ENCODE measurements around the gene SLC66A1. TPM values are rescaled to one million over a fixed set of nuclear protein-coding genes. Genes with fewer than 3 reads are reported as not detected.

Gene SLC66A1
- total and polyA plus RNA-seq, 9 of the 15 experiments (the other 6 are each of a cell fraction or from before 2014, with no cell fraction given) = 1.2 to 40.8 (median 18.6) TPM

GRCh38 chr1:19311931-19312781 lies at the start of gene SLC66A1, which contains the start of gene AKR7A2 (continued):
- TF ChIP-seq CREB5 (CRISPR knock-in tag; IDR thresholded peaks at IDR 0.05) = no peak
- TF ChIP-seq NCOA4 (IDR thresholded peaks at IDR 0.05; ENCODE audit: partially characterized antibody) = no peak
- TF ChIP-seq CTBP1 (IDR thresholded peaks at IDR 0.05; ENCODE audit: borderline replicate concordance) = peak; percentile 98
- TF ChIP-seq RCOR1 (IDR thresholded peaks at IDR 0.05; ENCODE audit: borderline replicate concordance in 1 of 2, low read depth in 2 of 2, low read length in 2 of 2) = no peak; a peak in 1 of 4 replicates
- no peak for TF ChIP-seq ETS2 (tag; IDR thresholded peaks at IDR 0.05; ENCODE audit: borderline replicate concordance, poor library complexity, severe bottlenecking)
- TF ChIP-seq ZKSCAN1 (IDR thresholded peaks at IDR 0.05; ENCODE audit: low read depth, low read length) = 0 out of 2 replicates have a peak, but pooled peaks have one; percentile 50
- no peak for TF ChIP-seq LEF1 (IDR thresholded peaks at IDR 0.05)
- TF ChIP-seq MEIS2 (IDR thresholded peaks at IDR 0.05; ENCODE audit: partially characterized antibody) = peak; percentile 92
- no peak for TF ChIP-seq ARID2 (IDR thresholded peaks at IDR 0.05)
- peak; percentile 58; the same call in 1 of the 2 replicates for TF ChIP-seq ZNF24 (IDR thresholded peaks at IDR 0.05)
- TF ChIP-seq POLR2AphosphoS2 (IDR thresholded peaks at IDR 0.05; ENCODE audit: low read length) = peak; percentile 3; the same call in 1 of the 2 replicates
- no peak for TF ChIP-seq ZNF280A (IDR thresholded peaks at IDR 0.05; ENCODE audit: low read depth, partially characterized antibody)
- TF ChIP-seq POLR2H (tag; IDR thresholded peaks at IDR 0.05; ENCODE audit: low read depth) = peak; percentile 73; the same call in 1 of the 2 replicates
- TF ChIP-seq NFXL1 (CRISPR knock-in tag; IDR thresholded peaks at IDR 0.05) = no peak
- peak; percentile 73; the same call in 1 of the 2 replicates for TF ChIP-seq DMBX1 (CRISPR knock-in tag; IDR thresholded peaks at IDR 0.05; ENCODE audit: borderline replicate concordance)
- TF ChIP-seq MITF (IDR thresholded peaks at IDR 0.05) = peak; percentile 80; the same call in 1 of the 2 replicates
- no peak for TF ChIP-seq NCOA2 (IDR thresholded peaks at IDR 0.05; ENCODE audit: partially characterized antibody in 2 of 2)
- TF ChIP-seq ZNF589 (CRISPR knock-in tag; IDR thresholded peaks at IDR 0.05; ENCODE audit: low read depth) = peak; percentile 77; the same call in 1 of the 2 replicates
- no peak for TF ChIP-seq ESRRB (CRISPR knock-in tag; IDR thresholded peaks at IDR 0.05; ENCODE audit: borderline replicate concordance)
- peak; percentile 89 for TF ChIP-seq E2F3 (CRISPR knock-in tag; IDR thresholded peaks at IDR 0.05)
- TF ChIP-seq SMAD1 (IDR thresholded peaks at IDR 0.05; ENCODE audit: low read depth, low read length, partially characterized antibody) = no peak

All from K562 (cell line).